COLO829 (cell line): Measurements from ENCODE around the gene TCEA2.

Experiments used
- DNase-seq: peaks from one replicate; pipeline ENCODE4 v3.0.0; 2012; ENCODE audit warnings: low spot score

The TCEA2 gene

GRCh38 chr20:64062596-64063388, at the start of gene TCEA2:
TSS of gene TCEA2 (plus strand) at chr20:64063198. CDS start at chr20:64063313, 115 bp downstream.
- peak; percentile 98 for DNase-seq

- no peak for DNase-seq
Observed at GRCh38 chr20:64015635-64016034, 47.4 kb upstream of the TCEA2 start.

- no peak for DNase-seq
Observed at GRCh38 chr20:64021124-64021975, 41.6 kb upstream of the TCEA2 start.

- no peak for DNase-seq
Observed at GRCh38 chr20:64022671-64023360, 40.2 kb upstream of the TCEA2 start.

GRCh38 chr20:64023361-64024140, 39.4 kb upstream of the TCEA2 start:
- no peak for DNase-seq

- DNase-seq, result peak; percentile 72
Observed at GRCh38 chr20:64024141-64024990, 38.6 kb upstream of the TCEA2 start.

- no peak for DNase-seq
Observed at GRCh38 chr20:64025101-64025825, 37.7 kb upstream of the TCEA2 start.

- DNase-seq, result no peak
Observed at GRCh38 chr20:64025826-64026412, 37.1 kb upstream of the TCEA2 start.

GRCh38 chr20:64027981-64028685, 34.9 kb upstream of the TCEA2 start:
- DNase-seq, result no peak

- no peak for DNase-seq
Observed at GRCh38 chr20:64029293-64030117, 33.5 kb upstream of the TCEA2 start.

- no peak for DNase-seq
Observed at GRCh38 chr20:64030371-64031134, 32.4 kb upstream of the TCEA2 start.

GRCh38 chr20:64031822-64032314, 31.1 kb upstream of the TCEA2 start:
- no peak for DNase-seq

- DNase-seq, result no peak
Observed at GRCh38 chr20:64032706-64033624, 30.0 kb upstream of the TCEA2 start.

- no peak for DNase-seq
Observed at GRCh38 chr20:64033981-64034493, 29.0 kb upstream of the TCEA2 start.

- DNase-seq, result no peak
Observed at GRCh38 chr20:64035066-64035932, 27.7 kb upstream of the TCEA2 start.
